IgD-negative memory B cell (primary cell): ENCODE results near the gene CGB3. TPM values are rescaled to one million over a fixed set of nuclear protein-coding genes. Genes with fewer than 3 reads are reported as not detected.

Source experiments
- H3K27ac Mint-ChIP-seq, 3 donors: one replicate each; pipeline ENCODE4 v1.8.0; 2020 to 2022; ENCODE audit warnings: mild to moderate bottlenecking in 3 of 3, mixed read lengths in 3 of 3, moderate library complexity in 1 of 3
- H3K27me3 Mint-ChIP-seq: one replicate; pipeline ENCODE4 v1.8.0; 2021; ENCODE audit warnings: mixed read lengths
- H3K36me3 Mint-ChIP-seq: one replicate; pipeline ENCODE4 v1.8.0; 2020; ENCODE audit warnings: mild to moderate bottlenecking, mixed read lengths
- H3K4me1 Mint-ChIP-seq, 3 donors: one replicate each; pipeline ENCODE4 v1.8.0; 2020 to 2022; ENCODE audit warnings: mixed read lengths in 3 of 3, mild to moderate bottlenecking in 1 of 3
- H3K4me3 Mint-ChIP-seq, 4 donors: one replicate each; pipeline ENCODE4 v1.8.0; 2020 to 2022; ENCODE audit warnings: mild to moderate bottlenecking in 4 of 4, mixed read lengths in 4 of 4, moderate library complexity in 3 of 4
- H3K9me3 Mint-ChIP-seq, 3 donors: one replicate each; pipeline ENCODE4 v1.8.0; 2020 to 2021; ENCODE audit warnings: mixed read lengths in 3 of 3, mild to moderate bottlenecking in 1 of 3
- polyA plus RNA-seq: library from polyadenylated mRNA; unstranded; fragments of 300-500 nt; fragmentation: Illumina TruSeq; gene quantifications from one replicate; pipeline ENCODE4 v1.2.3, GENCODE V29; 2021

Gene CGB3
- polyA plus RNA-seq, 1 donor from 2014 or later: not detected

GRCh38 chr19:48991011-48991609 lies 33.0 kb downstream of the CGB3 start:
- peaks cover 14 to 27% (median 27%) of the 10 kb centered on the region in 3 donors for H3K4me1 Mint-ChIP-seq
- peak overlapping the region in 1 of 4 donors; percentile 29 for H3K4me3 Mint-ChIP-seq
- H3K36me3 Mint-ChIP-seq: peaks cover 5% of the 10 kb centered on the region
- no peaks in the 10 kb centered on the region for H3K9me3 Mint-ChIP-seq
- no peak overlapping the region for H3K27ac Mint-ChIP-seq
- H3K27me3 Mint-ChIP-seq: peaks cover 2% of the 10 kb centered on the region

- peak overlapping the region in 1 of 4 donors; percentile 7 for H3K4me3 Mint-ChIP-seq
- peaks cover 2% of the 10 kb centered on the region for H3K27me3 Mint-ChIP-seq
- H3K27ac Mint-ChIP-seq: peak overlapping the region in 1 of 3 donors; percentile 9
- peaks cover 6% of the 10 kb centered on the region for H3K36me3 Mint-ChIP-seq
- H3K4me1 Mint-ChIP-seq: peaks cover 14 to 27% (median 27%) of the 10 kb centered on the region in 3 donors
- no peaks in the 10 kb centered on the region for H3K9me3 Mint-ChIP-seq
Measured at GRCh38 chr19:48990400-48990799, 33.7 kb downstream of the CGB3 start.

- Mint-ChIP-seq H3K4me3 (peak overlapping the region in 2 of 4 donors; percentile 7 to 17), H3K27me3 (peaks cover 2% of the 10 kb centered on the region), H3K4me1 (peaks cover 11 to 22% (median 22%) of the 10 kb centered on the region in 3 donors), H3K27ac (no peak overlapping the region), H3K9me3 (no peaks in the 10 kb centered on the region), H3K36me3 (peaks cover 9% of the 10 kb centered on the region)
Measured at GRCh38 chr19:48989701-48990291, 34.3 kb downstream of the CGB3 start.

GRCh38 chr19:48988860-48989259 lies 35.3 kb downstream of the CGB3 start:
- Mint-ChIP-seq H3K9me3 (no peaks in the 10 kb centered on the region), H3K27ac (peak overlapping the region in 1 of 3 donors; percentile 47), H3K4me1 (peaks cover 10 to 17% (median 16%) of the 10 kb centered on the region in 3 donors), H3K36me3 (peaks cover 9% of the 10 kb centered on the region), H3K4me3 (no peak overlapping the region), H3K27me3 (peaks cover 2% of the 10 kb centered on the region)

- H3K9me3 Mint-ChIP-seq: no peaks in the 10 kb centered on the region
- peaks cover 10% of the 10 kb centered on the region for H3K36me3 Mint-ChIP-seq
- H3K27ac Mint-ChIP-seq: peak overlapping the region in 1 of 3 donors; percentile 47
- peaks cover 9 to 15% (median 14%) of the 10 kb centered on the region in 3 donors for H3K4me1 Mint-ChIP-seq
- no peak overlapping the region for H3K4me3 Mint-ChIP-seq
- peaks cover 2% of the 10 kb centered on the region for H3K27me3 Mint-ChIP-seq
Measured at GRCh38 chr19:48988286-48988685, 35.8 kb downstream of the CGB3 start.

GRCh38 chr19:48987323-48987722 lies 36.8 kb downstream of the CGB3 start:
- Mint-ChIP-seq H3K36me3 (peaks cover 11% of the 10 kb centered on the region), H3K9me3 (no peaks in the 10 kb centered on the region), H3K27ac (no peak overlapping the region), H3K4me1 (peaks cover 7 to 12% (median 8%) of the 10 kb centered on the region in 3 donors), H3K27me3 (peaks cover 2% of the 10 kb centered on the region), H3K4me3 (no peak overlapping the region)

- peaks cover 11% of the 10 kb centered on the region for H3K36me3 Mint-ChIP-seq
- H3K27me3 Mint-ChIP-seq: peaks cover 2% of the 10 kb centered on the region
- H3K9me3 Mint-ChIP-seq: no peaks in the 10 kb centered on the region
- H3K27ac Mint-ChIP-seq: no peak overlapping the region
- H3K4me3 Mint-ChIP-seq: peak overlapping the region in 1 of 4 donors; percentile 17
- peaks cover 4 to 9% (median 7%) of the 10 kb centered on the region in 3 donors for H3K4me1 Mint-ChIP-seq
Measured at GRCh38 chr19:48986211-48986610, 37.9 kb downstream of the CGB3 start.

- H3K36me3 Mint-ChIP-seq: peaks cover 11% of the 10 kb centered on the region
- peaks cover 4 to 9% (median 7%) of the 10 kb centered on the region in 3 donors for H3K4me1 Mint-ChIP-seq
- H3K9me3 Mint-ChIP-seq: no peaks in the 10 kb centered on the region
Measured at GRCh38 chr19:48985711-48986110, 38.4 kb downstream of the CGB3 start.

GRCh38 chr19:48982280-48982679 lies 41.9 kb downstream of the CGB3 start:
- H3K27me3 Mint-ChIP-seq: no peaks in the 10 kb centered on the region
- no peak overlapping the region for H3K27ac Mint-ChIP-seq
- no peaks in the 10 kb centered on the region for H3K9me3 Mint-ChIP-seq
- H3K36me3 Mint-ChIP-seq: peaks cover 7% of the 10 kb centered on the region
- peaks cover 2 to 4% (median 3%) of the 10 kb centered on the region in 3 donors for H3K4me1 Mint-ChIP-seq
- H3K4me3 Mint-ChIP-seq: no peak overlapping the region

More at GRCh38 chr19:48985711-48986110, 38.4 kb downstream of the CGB3 start:
- Mint-ChIP-seq H3K27ac (no peak overlapping the region), H3K27me3 (peaks cover 2% of the 10 kb centered on the region), H3K4me3 (peak overlapping the region in 1 of 4 donors; percentile 17)

- Mint-ChIP-seq H3K9me3 (no peaks in the 10 kb centered on the region), H3K4me1 (peaks cover 0 to 6% (median 2%) of the 10 kb centered on the region in 3 donors), H3K27me3 (no peaks in the 10 kb centered on the region), H3K27ac (no peak overlapping the region), H3K36me3 (peaks cover 6% of the 10 kb centered on the region), H3K4me3 (no peak overlapping the region)
Measured at GRCh38 chr19:48977061-48977460, 47.1 kb downstream of the CGB3 start.

GRCh38 chr19:48975947-48976847 lies 47.9 kb downstream of the CGB3 start:
- Mint-ChIP-seq H3K27ac (no peak overlapping the region), H3K4me3 (no peak overlapping the region), H3K9me3 (no peaks in the 10 kb centered on the region), H3K27me3 (no peaks in the 10 kb centered on the region), H3K36me3 (peaks cover 6% of the 10 kb centered on the region), H3K4me1 (peaks cover under 1 to 5% (median 2%) of the 10 kb centered on the region in 3 donors)

Other genes with a start within 250 kb of the CGB3 start
- gene BCAT2, start 213.3 kb downstream of the CGB3 start, polyA plus RNA-seq: 31.8 TPM
- gene HSD17B14, start 187.8 kb downstream of the CGB3 start, polyA plus RNA-seq: 1.2 TPM
- gene PLEKHA4, start 155.7 kb downstream of the CGB3 start, polyA plus RNA-seq: 3.2 TPM
- gene PPP1R15A, start 151.9 kb downstream of the CGB3 start, polyA plus RNA-seq: 558 TPM
- gene TULP2, start 125.6 kb downstream of the CGB3 start, polyA plus RNA-seq: not detected
- 103 TPM for gene NUCB1, start 124.0 kb downstream of the CGB3 start, polyA plus RNA-seq
- gene DHDH, start 90.6 kb downstream of the CGB3 start, polyA plus RNA-seq: 0.39 TPM
- gene BAX, start 69.5 kb downstream of the CGB3 start, polyA plus RNA-seq: 101 TPM
- 7,236 TPM for gene FTL, start 59.0 kb downstream of the CGB3 start, polyA plus RNA-seq
- 26.4 TPM for gene GYS1, start 31.0 kb downstream of the CGB3 start, polyA plus RNA-seq
- 65.7 TPM for gene RUVBL2, start 30.4 kb downstream of the CGB3 start, polyA plus RNA-seq
- gene LHB, start 7.2 kb downstream of the CGB3 start, polyA plus RNA-seq: 0.78 TPM
- not detected for gene CGB2, start 7.6 kb upstream of the CGB3 start, polyA plus RNA-seq
- not detected for gene CGB1, start 12.6 kb upstream of the CGB3 start, polyA plus RNA-seq
- gene CGB5, start 19.5 kb upstream of the CGB3 start, polyA plus RNA-seq: not detected
- not detected for gene CGB8, start 24.8 kb upstream of the CGB3 start, polyA plus RNA-seq
- not detected for gene CGB7, start 33.4 kb upstream of the CGB3 start, polyA plus RNA-seq
- not detected for gene NTF4, start 40.5 kb upstream of the CGB3 start, polyA plus RNA-seq
- not detected for gene KCNA7, start 48.4 kb upstream of the CGB3 start, polyA plus RNA-seq
- 67.0 TPM for gene SNRNP70, start 61.1 kb upstream of the CGB3 start, polyA plus RNA-seq
- gene LIN7B, start 90.0 kb upstream of the CGB3 start, polyA plus RNA-seq: 8.3 TPM
- gene C19orf73, start 94.8 kb upstream of the CGB3 start, polyA plus RNA-seq: 2.6 TPM
- gene PPFIA3, start 95.2 kb upstream of the CGB3 start, polyA plus RNA-seq: not detected
- not detected for gene HRC, start 131.1 kb upstream of the CGB3 start, polyA plus RNA-seq
- not detected for gene TRPM4, start 133.5 kb upstream of the CGB3 start, polyA plus RNA-seq